Choroid plexus epithelial cell (primary cell): ENCODE measurements around the gene PANK3.

Source experiments
- DNase-seq: peaks from one replicate; pipeline ENCODE4 v3.0.0-alpha.2; 2010; ENCODE audit warnings: low read depth
- H3K4me3 ChIP-seq: 2 replicates; pipeline ENCODE4 v1.5.1; 2011; ENCODE audit warnings: low read depth, mild to moderate bottlenecking, control low read depth, low read length, moderate library complexity
- TF ChIP-seq, protein P1 (sequence below): conservative IDR thresholded peaks from 2 replicates; pipeline ENCODE4 v1.5.1; 2011; ENCODE audit warnings: low read depth, mild to moderate bottlenecking, control low read depth, inconsistent platforms, low read length, moderate library complexity

The PANK3 gene

DNA sequence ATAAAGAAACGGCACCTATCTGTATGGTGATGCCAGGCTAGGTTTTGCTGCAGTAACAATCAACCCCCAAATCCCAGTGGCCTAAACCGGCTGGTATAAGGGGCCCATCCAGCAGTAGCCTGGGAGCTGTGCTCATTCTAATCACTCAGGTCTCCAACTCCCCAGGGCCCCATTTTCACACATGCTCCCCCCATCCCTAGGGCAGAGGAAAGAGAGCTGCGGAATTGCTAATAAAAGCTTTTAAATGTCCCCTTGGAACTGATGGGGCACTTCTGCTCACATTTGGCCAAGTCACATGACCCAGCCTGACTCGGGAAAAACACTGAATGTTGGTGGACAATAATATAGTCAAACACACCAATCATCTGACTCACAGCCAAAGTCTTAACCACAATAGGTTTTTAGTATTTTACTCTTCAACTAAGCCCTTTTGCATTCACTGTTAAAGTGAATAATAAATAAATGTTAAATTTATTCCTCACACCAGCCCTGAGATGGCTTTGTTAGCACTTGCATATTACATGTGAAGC, 48.5 kb downstream of the PANK3 start:
- H3K4me3 ChIP-seq = no peak overlapping the region
- DNase-seq = no peak
- TF ChIP-seq, protein P1, sequence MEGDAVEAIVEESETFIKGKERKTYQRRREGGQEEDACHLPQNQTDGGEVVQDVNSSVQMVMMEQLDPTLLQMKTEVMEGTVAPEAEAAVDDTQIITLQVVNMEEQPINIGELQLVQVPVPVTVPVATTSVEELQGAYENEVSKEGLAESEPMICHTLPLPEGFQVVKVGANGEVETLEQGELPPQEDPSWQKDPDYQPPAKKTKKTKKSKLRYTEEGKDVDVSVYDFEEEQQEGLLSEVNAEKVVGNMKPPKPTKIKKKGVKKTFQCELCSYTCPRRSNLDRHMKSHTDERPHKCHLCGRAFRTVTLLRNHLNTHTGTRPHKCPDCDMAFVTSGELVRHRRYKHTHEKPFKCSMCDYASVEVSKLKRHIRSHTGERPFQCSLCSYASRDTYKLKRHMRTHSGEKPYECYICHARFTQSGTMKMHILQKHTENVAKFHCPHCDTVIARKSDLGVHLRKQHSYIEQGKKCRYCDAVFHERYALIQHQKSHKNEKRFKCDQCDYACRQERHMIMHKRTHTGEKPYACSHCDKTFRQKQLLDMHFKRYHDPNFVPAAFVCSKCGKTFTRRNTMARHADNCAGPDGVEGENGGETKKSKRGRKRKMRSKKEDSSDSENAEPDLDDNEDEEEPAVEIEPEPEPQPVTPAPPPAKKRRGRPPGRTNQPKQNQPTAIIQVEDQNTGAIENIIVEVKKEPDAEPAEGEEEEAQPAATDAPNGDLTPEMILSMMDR = no peak

DNA sequence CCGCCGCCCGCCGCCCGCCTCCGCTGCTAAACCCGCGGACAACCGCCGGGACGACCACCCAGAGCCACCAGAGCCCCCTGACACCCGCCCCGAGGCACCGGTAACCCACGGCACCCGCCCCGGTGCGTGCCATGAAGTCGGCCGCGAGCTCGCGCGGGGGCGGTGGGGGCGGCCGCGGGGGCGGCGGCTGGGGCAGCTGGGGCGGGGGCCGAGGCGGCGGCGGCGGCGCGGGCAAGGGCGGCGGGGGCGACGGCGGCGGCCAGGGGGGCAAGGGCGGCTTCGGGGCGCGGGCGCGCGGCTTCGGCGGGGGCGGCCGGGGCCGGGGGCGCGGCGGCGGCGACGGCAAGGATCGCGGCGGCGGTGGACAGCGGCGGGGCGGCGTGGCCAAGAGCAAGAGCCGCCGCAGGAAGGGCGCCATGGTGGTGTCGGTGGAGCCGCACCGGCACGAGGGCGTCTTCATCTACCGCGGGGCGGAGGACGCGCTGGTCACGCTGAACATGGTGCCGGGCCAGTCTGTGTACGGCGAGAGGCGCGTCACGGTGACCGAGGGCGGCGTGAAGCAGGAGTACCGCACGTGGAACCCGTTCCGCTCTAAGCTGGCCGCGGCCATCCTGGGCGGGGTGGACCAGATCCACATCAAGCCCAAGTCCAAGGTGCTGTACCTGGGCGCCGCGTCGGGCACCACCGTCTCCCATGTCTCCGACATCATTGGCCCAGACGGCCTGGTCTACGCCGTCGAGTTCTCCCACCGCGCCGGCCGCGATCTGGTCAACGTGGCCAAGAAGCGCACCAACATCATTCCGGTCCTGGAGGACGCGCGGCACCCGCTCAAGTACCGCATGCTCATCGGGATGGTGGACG, 49.6 kb downstream of the PANK3 start:
- TF ChIP-seq, protein P1 = no peak
- H3K4me3 ChIP-seq = peak overlapping the region; percentile 42
- DNase-seq = no peak

DNA sequence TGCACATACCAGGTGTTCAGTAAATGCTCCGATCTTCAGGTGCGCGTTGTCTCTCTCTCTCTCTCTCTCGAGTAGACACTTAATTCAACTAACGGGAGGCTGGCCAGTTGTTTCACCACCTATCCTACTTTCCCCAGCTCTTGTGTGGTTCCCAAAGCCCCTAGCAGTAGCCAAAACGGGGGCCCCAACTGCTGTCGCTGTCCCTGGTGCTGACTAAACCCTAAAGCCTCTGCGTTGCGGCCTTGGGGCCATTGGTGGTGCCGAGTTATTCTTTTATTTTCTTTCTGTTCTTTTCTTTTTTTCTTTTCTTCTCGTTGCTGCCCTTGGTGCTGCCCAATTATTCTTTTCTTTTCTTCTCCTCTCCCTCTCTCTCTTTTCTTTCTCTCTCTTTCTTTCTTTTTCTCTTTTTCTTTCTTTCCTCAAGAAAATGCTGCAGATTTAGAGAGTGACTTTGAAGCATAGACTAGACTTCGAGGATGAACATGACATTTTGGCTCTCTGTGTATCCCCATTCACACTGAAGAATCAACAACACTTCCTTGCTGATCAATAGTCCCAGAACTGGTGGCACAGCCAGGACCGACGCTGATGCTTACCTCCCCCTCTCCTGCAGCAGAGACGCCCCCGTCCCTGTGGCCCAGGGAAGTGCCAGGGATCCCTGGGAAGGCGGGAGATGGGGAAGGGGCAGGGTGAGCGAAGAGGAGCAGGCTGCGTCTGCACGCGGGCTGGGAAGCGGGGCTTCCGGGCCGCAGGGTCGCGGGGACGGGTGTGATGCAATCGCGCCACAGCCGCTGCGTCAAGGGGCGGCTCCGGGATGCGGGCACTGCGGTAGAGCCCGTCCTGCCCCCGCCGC, 50.4 kb downstream of the PANK3 start, which contains the start of gene FBLL1:
TSS of gene FBLL1 (plus strand) at position 785 of the 853 bp plus-strand sequence. CDS start 200 bp downstream, outside the sequence.
- TF ChIP-seq, protein P1 = no peak
- H3K4me3 ChIP-seq = peak within 1 kb of the TSS; percentile 42
- peak; percentile 42 for DNase-seq

DNA sequence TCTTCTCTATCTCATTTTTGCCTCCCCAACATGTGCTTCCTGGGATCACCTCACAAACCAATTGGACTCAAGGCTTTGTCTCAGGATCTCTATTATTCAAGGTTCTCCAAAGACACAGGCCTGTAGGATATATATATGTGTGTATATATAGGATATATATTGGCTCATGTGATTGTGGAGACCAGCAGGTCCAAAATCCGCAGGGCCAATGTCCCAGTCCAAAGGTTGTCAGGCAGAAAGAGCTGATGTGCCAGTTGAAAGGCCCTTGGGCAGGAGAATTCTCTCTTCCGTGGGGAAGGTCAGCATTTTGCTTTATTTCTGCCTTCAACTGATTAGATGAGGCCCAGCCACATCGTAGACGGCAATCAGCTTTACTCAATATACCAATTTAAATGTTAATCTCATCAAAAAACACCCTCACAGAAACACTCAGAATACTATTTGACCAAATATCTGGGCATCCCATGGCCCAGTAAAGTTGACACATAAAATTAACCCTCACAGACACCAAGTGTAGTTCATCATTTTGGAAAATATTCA, 51.3 kb downstream of the PANK3 start:
- no peak overlapping the region for H3K4me3 ChIP-seq
- no peak for DNase-seq
- TF ChIP-seq, protein P1 = no peak

DNA sequence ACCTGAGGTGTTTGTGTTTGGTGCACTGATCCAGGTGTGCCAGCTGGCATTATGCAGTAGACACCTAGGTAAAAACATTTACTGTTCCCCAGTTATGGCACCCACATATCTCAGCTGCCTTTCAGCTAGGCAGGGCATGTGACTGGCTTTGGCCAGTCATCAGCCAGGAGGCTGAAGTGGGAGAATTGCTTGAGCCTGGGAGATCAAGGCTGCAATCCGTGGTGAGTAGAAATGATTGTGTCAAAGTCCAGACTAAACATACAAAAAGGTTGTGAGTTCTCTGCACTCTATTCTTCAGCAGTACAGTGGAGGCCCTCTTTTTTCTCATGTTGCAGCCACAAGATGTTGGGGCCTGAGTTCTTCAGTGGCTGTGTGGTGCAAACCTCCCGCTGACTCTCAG, 53.3 kb downstream of the PANK3 start:
- DNase-seq = no peak
- TF ChIP-seq, protein P1 = no peak
- H3K4me3 ChIP-seq = no peak overlapping the region

DNA sequence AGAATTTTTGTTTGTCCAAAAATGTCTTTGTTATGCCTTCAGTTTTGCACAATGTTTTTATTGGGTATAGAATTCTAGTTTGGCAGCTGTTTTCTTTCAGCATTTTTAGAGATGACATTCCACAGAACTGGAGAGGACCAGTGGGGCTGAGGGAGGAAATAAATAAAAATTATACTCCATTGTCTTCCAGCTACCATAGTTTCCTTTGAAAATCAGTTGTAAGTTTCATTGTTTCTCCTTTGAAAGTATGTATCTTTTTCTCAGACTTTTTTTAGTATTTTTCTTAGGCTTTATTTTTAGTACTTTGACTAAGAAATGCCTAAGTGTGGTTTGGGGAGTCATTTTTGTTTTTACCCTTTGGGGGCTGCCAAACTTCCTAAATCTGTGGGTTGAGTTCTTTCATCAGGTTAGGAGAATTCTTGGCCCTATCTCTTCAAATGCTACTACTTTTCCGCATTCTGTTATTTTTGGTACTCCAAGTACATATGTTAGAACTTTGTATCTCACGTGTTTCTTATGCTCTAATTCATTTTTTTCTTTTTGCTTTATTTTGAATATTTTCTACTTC, 65.2 kb downstream of the PANK3 start:
- TF ChIP-seq, protein P1 = no peak
- no peak overlapping the region for H3K4me3 ChIP-seq
- DNase-seq = no peak
